Pancreas (tissue), 8 donors: Measurements from ENCODE around the gene NINL. TPM values are rescaled to one million over a fixed set of nuclear protein-coding genes. Genes with fewer than 3 reads are reported as not detected.

Experiments
- polyA plus RNA-seq, 2 donors: library from polyadenylated mRNA; stranded (reverse); fragments of 200-250 nt; gene quantifications; one replicate each; pipeline ENCODE4 v1.2.3, GENCODE V29; 2013
- total RNA-seq, 6 donors: library from RNA; stranded (reverse); fragmentation: NEBNext Ultra II Directional in 4 of 6; extraction: Animal tissue kit (Norgen Biotek cat#: 25700) in 4 of 6; gene quantifications; one replicate each; pipeline versions ENCODE4 v1.2.1 to v1.2.4, GENCODE V29; 2021 to 2023
- donor health status: healthy with polysubstance abuse.
- donor health status: DM: no; HTN: no; CAD: no; lungs with moderate emphysema.
- donor health status: DM: no; HTN: no; CAD: no.
- donor health status: Bipolar disorder and iron deficiency.
- donor health status: DM: yes; HTN: yes; CAD: no.
- donor health status: DM: no; HTN: no; CAD: no.
- donor health status: DM: no; HTN: no; CAD: no.
- donor health status: DM: yes; HTN: yes; CAD: no.

Gene NINL
- total and polyA plus RNA-seq, 8 donors = 5.1 to 19.4 (median 6.5) TPM

Other genes starting within 250 kb of the NINL start
- 10 to 100 TPM; 44.4 to 73.0 (median 53.9) TPM for gene ABHD12, start 194.7 kb downstream of the NINL start, total RNA-seq
- gene ABHD12, start 194.7 kb downstream of the NINL start, polyA plus RNA-seq = 10 to 100 TPM; 55.9 to 64.3 TPM
- under 1 TPM; 0.32 to 0.98 (median 0.50) TPM for gene GINS1, start 177.9 kb downstream of the NINL start, total RNA-seq
- under 1 TPM; 0.46 to 0.52 TPM for gene GINS1, start 177.9 kb downstream of the NINL start, polyA plus RNA-seq
- 1 to 10 TPM; 1.2 to 2.5 (median 1.6) TPM for gene NANP, start 38.5 kb upstream of the NINL start, total RNA-seq
- 1 to 10 TPM; 1.0 to 1.8 TPM for gene NANP, start 38.5 kb upstream of the NINL start, polyA plus RNA-seq
- 1 to 10 TPM; 4.4 to 8.7 (median 5.6) TPM for gene ZNF337, start 111.3 kb upstream of the NINL start, total RNA-seq
- gene ZNF337, start 111.3 kb upstream of the NINL start, polyA plus RNA-seq = 10 to 100 TPM; 10.1 to 20.6 TPM